Activated T-cell treated with anti-CD3 and anti-CD28 coated beads for 48 hours (primary cell): Measurements from ENCODE around the gene TIAM2.
"Not testable (repeated sequence)": the region's sequence is repeated elsewhere in the genome, so short reads cannot be mapped to it uniquely, and the experiment has no call there.

Experiments used
- DNase-seq: peaks from one replicate; pipeline ENCODE4 v3.0.0-alpha.2; 2020; ENCODE audit warnings: low read depth

TIAM2 gene

DNA sequence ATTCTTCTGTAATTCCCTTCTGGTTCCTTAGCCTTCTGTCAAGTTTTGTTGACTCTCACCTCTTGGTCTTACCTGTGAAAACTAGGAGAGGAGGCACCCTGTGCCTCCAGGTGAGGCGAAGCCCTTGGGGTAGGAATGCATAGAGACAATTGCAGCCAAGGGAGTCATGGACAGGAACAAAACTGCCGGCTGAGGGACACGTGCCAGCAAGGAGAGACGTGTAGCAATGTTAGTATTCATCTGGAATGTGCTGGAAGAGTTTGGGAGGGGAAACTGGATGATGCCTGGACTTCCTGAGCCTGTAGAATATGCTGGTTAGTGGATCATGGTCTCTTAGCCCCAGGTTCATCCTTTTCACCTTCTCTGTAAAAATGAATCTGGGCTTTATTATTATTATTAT lies 3.9 kb upstream of the TIAM2 start:
- DNase-seq, result no peak

DNA sequence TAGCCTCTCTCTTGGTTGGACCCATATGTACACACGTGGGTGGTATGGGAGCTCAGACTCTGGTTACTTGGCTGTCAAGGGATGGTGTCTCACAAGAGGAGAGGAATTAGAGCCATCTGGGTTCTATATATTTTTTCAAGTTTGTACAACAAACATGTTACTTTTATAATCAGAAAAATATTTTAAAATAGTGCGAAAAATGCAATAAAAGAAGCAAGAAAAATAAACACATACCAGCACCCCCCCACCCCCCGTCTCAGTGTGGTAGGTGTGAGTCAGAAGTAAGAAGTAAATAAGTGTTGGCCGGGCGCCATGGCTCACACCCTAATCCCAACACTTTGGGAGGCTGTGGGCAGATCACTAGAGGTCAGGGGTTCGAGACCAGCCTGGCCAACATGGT lies 2.1 kb upstream of the TIAM2 start:
- no peak for DNase-seq

DNA sequence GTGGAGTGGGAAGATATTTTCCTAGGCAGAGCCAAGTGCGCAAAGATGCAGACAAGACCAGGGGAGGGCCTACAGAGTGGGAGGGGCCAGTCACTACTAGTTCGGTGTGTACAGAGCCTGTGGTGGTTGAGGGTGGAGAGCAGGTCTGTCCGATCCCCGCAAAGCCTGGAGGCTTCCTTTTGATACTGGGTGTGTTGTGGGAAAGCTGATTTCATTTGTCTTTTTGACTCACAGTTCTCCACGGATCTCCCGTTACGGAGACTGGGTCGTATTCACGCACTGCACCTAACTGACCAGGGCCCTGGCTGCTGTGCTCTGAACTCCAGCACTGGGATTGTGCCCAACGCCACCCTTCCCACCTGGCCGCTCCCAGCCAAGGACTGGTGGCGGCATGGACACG lies 1.4 kb upstream of the TIAM2 start:
- no peak for DNase-seq

DNA sequence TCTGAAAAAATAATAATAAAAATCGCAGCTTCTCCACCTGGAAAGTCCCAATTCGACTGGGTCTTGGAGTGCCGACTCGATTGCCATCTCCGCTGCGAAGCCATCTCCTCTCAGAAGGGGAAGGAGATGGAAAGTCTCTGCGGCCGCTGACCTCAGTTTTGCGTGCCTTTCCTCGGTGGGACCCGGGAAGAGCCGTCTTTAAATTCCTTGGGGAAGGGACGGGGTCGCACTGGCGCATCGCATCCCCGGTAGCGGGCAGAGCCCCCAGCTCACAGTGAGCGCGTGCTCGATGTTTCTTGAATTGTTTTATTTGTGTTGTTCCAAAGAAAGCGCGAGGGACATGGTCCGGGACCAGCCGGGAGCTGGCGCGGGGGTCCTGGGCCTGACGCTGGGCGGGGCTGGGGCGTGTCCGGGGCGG lies 270 bp upstream of the TIAM2 start:
- DNase-seq, result no peak

DNA sequence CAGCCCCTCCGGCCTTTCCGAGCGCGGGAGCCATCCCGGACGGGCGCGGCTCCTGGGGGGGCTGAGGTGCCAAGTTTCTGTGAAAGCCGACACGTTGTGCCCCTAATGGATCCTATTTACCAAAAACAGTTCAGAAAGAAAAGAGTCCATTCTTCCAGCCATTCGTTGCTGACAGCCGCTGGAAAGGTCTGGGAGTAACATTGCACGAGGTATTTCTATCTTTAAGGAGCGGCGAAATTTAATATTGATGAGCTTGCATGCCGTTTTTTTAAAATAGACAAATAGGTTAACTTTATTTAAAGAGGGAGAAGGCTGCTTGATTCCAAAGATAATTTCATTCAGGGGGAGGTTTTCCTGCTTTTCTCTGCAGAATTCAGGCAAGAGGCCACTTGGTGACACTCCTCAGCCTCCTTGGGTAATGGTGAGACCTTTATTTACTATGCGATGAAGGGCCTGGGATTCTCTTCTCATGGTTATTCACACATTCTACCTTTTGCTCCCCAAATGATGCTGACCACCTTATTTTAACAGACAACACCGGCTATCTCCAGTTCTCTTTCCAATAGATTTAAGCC lies 988 bp downstream of the TIAM2 start:
- DNase-seq, result no peak

DNA sequence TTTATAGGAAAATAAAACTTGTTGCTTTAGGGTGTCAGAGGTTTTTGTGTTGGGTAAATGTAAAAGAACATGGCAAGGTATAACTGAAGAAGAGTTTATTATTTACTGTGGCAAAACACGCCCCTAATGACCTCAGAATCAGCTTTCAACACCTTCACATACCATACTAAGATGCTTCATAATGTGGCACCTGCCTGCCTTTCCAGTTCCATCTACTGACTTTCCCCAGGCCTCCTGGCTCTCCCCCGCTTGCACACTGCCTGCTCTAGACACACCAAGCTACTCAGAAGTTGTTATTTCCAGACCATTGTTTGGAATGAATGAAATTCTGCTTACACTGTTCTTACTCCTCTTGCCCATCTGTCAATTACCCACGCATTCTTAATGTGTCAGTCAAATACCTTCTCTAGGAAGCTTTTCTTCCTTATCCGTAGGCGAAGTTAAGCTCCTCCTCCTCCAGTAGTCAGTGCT lies 1.8 kb downstream of the TIAM2 start:
- DNase-seq, result no peak

DNA sequence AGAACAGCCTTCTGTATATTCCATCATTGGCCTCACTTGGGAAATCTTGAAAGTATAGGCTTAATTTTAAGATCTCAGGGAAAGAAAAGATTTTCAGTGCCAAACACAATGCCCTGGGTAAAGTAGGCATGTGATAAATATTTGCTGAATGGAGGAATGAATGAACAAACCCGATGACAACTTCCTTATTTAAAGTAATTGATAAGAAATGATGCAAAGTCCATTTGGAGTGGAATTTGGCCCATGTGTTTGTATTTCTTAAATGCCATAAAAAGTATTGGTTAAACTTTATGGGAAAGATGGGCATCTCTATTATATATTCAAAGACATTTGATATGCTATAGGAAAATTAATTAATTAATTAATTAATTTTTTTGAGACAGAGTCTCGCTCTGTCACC lies 3.7 kb downstream of the TIAM2 start:
- no peak for DNase-seq

DNA sequence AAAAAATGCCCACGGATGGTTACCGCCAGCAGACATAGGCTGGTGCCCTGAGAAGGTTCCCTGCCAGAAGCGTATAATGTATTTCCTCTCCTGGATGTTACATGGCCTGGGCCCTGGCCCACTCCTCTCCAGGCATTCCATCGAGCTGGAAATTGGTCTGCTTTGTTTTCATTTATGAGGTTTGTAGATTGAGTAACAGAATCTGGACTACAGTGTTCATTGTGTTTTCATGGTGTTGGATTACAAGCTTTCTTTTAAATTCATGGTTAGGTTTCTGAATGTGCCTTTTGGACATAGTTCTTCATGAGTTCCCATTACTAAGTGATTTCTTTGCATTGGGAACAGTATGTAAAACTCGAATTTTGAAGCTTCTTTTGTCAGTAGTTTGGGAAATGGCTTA lies 6.4 kb downstream of the TIAM2 start:
- DNase-seq, result no peak

DNA sequence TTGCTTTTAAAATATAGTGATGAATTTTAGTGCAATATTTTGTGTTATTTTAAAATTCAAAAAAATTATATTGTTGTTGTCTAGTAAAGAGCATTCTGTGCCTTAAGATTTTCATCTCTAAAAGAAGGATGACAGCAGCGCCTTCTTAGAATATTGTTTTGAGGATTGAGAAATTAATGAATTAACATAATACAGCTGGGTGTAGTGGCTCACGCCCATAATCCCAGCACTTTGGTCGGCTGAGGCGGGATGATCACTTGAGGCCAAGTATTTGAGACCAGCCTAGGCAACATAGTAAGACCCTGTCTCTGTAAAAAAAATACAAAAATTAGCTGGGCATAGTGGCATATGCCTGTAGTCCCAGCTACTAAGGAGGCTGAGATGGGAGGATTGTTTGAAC lies 6.8 kb downstream of the TIAM2 start:
- DNase-seq, result no peak

DNA sequence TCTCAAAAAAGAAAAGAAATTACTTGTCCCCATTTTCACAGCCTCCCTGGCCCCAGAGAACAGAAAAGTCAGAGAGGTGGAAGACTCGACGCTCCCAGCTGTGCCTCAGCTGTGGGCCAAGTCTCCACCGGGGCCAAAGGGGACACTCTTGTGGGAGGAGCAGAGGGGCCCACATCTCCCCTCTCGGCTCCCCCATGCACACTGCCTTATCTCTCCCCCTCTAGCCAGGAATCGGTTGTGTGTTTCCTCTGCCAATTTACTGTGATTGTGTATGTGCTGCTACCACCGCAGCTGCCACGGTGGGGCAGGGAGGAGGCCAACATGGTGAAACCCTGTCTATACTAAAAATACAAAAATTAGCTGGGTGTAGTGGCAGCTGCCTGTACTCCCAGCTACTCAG lies 8.4 kb downstream of the TIAM2 start:
- DNase-seq, result no peak

DNA sequence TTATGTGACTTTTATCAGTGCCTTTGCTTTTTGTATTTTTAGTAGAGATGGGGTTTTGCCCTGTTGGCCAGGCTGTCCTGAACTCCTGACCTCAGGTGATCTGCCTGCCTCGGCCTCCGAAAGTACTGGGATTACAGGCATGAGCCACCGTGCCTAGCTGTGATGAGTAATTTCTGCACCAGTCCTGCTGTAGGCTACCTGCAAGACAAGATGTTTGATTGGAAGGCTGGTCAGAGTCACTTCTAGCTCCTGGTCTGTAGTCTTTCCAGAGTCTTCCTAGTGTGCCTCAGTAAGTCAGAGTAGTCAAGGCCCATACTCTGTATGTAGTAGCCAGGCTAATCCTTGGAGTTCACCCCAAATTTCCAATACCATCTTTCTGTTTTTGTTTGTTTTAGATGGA lies 8.9 kb downstream of the TIAM2 start:
- no peak for DNase-seq

DNA sequence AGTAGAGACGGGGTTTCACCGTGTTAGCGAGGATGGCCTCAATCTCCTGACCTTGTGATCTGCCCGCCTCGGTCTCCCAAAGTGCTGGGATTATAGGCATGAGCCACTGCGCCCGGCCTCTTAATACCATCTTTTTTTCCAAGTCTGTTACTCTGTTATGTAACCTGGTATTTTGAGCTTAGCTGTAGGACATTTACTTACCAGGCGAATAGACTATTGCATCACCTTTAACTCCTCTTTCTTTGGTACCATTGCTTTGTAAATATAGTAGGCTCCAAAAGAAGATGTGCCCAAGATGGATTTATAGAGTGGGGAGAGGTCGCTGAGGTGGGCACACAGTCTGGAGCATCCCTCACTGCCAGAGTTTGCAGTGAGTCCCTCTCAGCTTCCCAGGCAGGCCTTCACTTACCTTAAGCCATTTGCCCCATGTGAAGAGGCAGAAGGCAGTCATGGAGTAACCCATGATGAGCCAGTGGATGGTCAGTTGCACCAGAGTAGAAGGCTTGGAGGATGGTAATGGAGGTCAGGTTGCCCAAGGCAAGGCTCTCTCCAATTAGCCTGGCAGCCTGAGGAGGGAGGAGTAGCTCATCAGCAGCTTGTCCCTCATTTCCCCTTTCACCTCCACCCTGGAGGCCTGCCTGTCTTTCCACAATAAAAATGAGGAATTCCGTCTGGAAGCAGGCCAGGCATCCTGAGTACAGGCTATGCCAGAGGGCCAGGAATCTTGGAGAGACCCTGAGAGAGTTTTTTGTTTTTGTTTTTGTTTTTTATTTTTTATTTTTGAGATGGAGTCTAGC lies 9.7 kb downstream of the TIAM2 start:
- no peak for DNase-seq

DNA sequence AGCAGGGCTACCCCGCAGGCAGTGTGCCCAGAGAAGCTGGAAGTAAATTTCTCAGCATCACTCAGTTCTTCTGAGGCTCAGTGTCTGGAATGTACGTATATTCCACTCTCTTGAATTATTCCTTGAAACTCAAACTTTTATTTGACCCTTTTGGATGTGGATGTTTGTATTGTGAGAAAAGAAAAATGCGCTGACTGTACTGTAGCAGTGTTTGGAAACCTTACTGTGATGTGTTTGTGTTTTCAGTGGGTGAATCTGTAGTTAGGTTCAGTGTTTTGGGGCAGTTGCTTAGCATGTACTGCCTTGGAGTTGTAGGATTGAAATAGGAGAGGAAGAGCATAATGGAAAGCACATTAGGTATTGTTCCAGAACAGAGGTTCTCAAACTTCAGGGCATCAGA lies 13.5 kb downstream of the TIAM2 start:
- no peak for DNase-seq

DNA sequence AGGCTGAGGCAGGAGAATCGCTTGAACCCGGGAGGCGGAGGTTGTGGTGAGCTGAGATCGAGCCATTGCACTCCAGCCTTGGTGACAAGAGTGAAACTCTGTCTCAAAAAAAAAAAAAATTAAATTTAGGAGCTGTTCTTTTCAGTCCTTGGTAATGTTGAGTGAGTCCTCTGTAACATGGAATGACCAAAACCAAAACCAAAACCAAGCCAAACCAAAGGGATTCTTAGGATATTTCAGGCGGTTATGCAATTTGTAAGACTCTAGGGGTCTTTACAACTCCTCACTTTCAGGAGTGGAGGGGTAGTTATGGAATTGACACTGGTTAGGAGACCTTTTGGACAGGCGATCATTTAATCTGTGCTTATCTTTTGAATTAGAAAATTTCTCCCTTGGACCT lies 15.8 kb downstream of the TIAM2 start:
- DNase-seq, result no peak

DNA sequence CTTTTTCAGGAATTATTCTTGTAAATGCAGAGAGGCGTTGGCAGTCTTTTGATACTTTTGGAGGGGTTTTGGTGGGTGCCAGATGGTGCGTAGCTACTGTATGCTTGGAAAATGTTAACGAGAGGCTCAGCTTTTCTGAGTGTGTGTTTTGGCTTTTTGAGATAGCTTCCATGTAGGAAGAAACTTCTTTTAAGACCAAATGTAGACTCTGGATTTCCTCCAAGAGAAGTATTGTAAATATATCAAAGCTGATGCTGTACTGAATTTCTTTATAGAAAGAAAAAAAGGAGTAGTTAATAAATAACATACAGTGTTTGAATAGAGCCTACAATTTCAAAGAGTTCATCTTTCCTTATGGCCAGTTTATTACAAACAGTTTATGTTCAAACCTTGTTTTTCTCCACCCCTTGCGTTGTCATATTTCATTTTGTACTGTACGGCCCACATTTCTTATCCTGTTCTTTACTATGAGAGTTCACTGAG lies 16.7 kb downstream of the TIAM2 start:
- DNase-seq, result no peak

DNA sequence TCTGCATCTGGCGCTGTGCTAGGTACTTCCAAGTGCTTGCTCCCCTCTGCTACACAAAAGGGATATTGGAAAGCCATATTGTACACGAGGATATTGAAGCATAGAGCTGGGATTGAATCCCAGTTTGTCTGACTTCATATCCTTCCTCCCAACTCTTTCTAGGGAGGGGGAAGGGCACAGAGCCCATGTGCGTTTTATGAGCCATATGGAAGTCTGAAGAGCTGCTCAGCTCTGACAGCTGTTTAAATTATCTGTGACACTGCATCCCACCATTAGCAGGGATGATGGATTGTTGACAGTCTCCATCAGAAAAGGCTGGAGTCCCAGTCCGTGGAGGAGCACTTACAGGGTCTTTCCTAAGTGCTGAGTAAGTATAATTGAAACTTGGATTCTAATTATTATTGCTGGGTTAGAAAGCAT lies 18.4 kb downstream of the TIAM2 start:
- no peak for DNase-seq

DNA sequence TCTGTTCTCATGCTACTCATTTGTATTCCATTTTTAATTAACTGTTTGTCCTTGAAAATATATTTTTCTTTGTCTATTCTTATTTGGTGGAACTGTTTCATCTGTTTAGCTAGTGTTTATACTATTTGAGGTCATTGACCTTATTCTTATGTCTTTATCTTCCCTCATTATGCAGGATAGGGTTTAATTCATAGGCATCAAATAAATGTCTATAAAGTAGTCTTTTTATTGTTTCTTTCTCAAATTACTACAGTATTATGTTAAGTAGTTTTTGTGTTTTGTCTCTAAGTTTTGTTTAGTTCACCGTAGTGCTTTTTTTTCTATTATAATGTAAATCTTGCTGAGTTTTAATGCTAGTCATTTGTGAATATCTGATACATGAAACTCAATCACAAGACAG lies 19.0 kb downstream of the TIAM2 start:
- DNase-seq, result no peak

DNA sequence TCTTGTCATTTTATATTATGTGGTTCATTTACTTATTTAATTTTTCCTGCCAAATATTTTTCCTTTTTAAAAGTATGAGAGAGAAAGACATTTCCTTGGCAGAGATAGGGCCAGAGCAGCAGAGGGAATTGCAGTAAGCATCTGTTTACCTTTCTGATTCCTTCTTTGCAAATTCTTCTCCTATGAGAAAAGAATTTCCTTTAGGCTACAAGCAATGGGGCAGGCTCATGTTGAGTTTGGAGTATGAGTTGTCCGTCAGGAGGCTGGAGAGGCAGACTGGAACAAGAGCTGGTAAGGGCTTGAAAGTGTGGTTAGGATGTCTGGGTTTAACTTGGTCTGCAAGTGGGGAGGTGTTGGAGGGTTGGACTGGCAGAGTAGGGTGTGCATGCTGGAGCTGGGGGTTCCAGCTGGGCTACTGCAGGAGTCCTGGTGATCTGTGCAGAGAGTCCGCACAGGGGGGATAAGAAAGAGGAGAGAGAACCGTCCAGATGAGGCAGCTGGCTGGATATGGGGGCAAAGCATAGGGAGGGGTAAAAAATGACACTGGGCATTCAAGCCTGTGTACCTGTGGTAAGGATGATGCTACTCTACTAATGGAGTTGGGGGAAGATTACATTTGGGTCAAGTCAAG lies 19.7 kb downstream of the TIAM2 start:
- no peak for DNase-seq

DNA sequence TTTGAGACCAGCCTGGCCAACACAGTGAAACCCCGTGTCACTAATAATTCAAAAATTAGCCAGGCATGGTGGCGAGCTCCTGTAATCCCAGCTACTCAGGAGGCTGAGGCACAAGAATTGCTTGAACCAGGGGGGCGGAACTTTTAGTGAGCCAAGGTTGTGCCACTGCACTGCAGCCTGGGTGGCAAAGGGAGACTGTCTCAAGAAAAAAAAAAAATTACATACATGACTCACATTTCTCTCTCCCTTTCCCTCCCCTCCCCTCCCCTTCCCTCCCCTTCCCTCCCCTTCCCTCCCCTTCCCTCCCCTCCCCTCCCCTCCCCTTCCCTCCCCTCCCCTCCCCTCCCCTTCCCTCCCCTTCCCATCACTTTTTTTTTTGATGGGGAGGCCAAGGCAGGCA lies 23.3 kb downstream of the TIAM2 start:
- DNase-seq, result not testable (repeated sequence)

DNA sequence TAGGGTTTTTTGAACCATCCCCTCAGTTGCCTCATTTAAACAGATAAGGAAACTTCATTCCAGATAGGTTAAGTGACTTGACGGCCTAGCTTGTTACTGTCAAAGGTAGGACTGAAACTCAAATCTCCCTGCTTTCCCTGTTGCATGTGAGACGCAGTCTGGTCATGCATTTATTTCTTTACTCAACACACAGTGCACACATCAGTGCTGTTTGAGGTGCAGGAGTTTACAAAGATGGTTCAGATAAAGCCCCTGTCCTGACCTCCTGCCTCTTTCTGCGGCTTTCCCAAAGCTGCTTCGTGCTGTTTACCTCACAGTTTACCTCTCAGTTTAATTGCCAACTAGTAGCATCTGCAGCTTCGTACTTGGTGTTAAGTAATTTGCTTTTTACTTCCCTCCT lies 26.6 kb downstream of the TIAM2 start:
- DNase-seq, result no peak

DNA sequence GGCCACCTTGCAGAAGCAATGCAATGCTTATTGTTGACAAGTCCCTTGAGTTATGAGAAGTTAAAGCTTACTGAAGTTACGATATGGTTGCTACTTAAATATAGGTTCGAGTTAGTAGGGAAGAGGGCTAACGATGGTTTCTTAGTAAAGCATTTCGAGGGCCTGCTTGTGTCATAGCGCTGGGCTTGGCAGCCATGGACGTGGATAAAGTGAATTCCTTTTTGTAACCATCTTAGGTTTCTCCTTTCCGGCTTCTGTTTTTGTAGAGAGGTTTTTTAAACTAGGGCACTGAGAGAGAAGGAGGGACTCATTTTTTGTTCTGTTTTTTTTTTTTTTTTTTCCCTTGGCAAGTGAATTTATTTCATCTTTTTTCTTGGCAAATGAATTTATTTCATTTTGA lies 27.6 kb downstream of the TIAM2 start:
- DNase-seq, result no peak

DNA sequence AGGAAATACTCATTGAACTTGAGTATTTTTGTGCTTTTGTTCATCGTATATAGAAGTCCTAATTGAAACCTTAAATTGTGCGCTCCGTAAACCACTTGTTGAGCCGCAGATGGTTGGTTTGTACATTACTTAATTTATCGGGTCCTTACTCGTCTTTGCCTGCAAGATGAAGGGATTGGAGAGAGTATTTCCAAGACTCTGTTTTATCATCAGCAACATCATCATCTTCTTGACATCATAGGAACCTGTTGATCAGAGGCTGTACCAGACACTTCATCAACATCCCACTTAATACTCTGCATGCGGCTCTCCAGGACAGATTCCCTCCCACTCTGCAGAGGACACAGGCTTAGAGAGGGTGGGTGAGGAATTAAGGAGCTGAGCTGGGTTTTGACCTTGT lies 28.6 kb downstream of the TIAM2 start:
- no peak for DNase-seq

DNA sequence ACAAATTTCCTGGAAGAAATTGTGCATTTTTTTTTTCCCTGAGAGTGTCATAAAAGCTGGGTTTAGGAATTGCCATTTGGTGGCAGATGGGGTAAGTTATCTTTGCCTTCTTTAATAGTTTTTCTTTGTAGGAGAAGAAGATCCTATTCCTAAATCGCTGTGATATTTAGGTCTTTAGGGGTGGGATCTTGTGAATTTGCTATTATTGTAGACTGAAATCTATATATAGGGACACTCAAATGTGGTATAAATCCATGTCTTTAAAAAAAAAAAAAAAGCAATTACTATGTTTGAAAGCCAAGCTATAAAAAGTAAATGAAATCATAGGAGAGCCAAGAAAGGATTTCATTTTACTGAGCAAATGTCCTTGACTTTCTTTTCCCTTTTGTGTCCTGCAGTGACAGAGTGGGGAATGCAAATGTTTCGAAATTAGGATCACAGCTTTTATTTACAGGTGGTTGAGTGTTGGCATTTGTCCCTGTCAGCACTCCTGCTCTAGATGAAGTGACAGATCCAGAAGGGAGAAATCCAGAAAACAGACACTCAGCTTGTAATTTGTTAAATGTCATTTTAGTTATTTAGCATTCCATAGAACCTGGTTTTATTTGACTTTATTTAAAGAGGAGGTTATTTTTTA lies 29.4 kb downstream of the TIAM2 start:
- DNase-seq, result no peak
